Muscle of back (tissue), 11 donors: ENCODE results near the gene COL5A1. TPM values are rescaled to one million over a fixed set of nuclear protein-coding genes. Genes with fewer than 3 reads are reported as not detected.

Source experiments
- DNase-seq, 3 donors: peaks; one replicate each; pipeline versions ENCODE4 v3.0.0 to v3.0.0-alpha.2; 2013
- polyA plus RNA-seq, 10 donors: library from polyadenylated mRNA; unstranded; fragments of 120-200 nt; gene quantifications; one replicate each; pipeline ENCODE4 v1.2.1, GENCODE V29; 2013; ENCODE audit not compliant: insufficient read length in 10 of 10

COL5A1 gene
- polyA plus RNA-seq, 10 donors = 413 to 997 (median 534) TPM

DNA sequence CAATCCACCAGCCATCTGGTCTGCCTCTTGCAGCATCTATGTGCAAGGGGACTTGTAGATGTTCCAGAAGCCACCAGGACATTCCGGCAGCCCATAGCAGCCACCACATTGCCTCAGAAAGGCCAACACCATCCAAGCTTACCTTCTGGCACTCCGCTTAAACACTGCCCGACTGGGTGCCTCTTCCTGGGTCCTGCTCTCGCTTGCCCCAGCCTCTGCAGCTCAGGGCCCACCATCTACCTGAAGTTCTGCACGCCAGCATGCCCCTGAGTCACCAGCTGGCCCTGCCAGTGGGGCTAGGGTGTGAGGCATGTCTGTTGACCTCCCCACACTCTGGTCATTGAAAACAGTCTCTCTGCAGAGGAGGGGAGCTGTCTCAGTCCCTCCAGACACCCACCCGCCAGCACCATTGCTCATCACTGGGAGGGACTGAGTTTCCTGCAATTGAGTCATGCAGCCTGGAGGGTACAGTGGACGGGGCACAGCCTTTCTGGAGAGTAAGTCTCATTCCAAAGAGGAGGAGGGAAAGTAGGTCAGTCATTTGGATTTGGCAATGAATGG lies 16.9 kb upstream of the COL5A1 start:
- peak in 2 of 3 donors; percentile 8 to 78 for DNase-seq

DNA sequence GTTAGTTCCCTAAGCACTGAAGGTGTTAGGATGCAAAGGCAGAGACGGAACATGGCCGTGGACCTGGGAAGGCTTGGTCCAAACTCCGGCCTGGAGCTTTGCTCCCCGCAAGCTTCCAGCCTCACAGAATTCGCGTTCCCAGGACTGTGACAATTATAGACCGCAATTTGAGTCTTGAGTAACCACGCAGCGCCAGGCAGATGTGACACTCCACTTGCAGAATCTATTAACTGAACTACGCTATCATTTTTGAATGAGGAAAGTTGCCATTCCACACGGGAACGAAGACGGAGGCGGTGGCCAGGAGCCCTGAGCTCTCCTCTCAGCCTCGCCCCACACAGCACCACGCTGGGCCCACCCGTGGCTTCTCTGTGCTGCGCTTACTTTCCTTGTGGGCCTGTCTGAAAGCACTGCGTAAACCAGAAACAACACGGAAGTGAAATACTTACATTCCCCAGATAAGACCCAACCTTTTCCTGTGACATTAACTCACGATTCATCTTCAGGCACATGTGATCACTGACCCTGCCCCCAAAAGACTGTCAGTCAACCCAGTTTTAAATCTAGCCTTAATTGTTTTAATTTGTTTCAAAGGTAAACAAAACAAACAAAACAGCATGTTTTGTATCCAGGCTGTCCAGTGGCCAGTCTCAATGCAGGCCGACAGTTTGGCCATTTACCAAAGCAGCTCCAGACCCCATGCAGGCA lies 16.1 kb upstream of the COL5A1 start:
- DNase-seq = peak in 1 of 3 donors; percentile 26

DNA sequence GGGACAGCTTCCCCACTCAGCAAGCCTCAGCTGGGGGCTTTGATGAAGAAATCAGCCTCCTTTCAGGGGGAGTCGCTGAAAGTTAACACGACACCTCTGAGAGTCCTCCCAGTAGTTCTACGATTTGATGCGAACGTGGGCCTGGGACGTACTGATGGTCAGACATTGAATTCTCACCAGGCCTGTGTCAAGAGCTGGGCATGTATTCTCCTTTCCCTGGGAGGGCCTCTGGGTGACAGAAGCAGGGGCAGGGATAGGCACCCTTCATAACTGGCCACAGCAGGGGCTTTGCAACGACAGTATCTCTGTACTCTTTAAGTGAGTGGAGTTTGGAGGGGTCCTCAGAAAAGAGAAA lies 15.6 kb upstream of the COL5A1 start:
- DNase-seq = no peak

DNA sequence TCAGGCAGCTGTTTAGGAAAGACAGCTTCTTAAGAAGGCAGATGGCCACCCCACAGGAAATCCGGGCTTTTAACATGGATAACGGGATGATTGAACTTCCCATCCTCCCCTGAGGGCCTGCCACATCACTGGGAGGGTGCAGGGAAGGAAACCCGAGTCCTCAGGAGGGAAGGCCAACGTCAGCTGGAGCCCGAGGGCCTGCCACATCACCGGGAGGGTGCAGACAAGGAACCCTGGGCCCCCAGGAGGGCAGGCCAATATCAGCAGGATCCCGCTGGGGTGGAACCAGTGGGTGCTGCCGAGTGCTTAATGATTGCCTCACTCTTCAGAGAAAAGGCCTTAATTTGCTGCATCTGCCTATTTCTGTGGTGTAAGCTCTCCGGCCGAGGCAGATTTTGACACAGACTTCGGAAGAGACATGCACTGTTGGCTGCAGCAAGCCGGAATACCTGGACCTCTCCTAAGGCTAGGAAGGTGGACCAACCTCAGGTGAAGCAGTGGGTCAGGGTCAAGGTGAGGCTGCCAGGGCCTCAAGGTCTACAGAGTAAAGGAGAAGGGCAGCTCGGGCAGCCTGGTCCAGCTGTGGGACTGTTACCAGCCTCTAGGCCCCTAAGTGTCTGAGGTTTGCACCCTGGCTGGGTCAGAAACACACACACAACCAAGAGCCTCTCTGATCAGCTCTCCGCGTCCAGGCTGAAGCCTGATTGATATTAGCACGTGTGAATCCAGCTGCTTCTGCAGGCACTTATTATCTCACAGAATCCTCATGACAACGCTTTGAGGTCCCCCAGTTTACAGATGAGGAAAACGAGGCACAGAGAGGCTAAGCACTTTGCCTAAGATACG lies 14.8 kb upstream of the COL5A1 start:
- DNase-seq = peak in 2 of 3 donors; percentile 45 to 66

DNA sequence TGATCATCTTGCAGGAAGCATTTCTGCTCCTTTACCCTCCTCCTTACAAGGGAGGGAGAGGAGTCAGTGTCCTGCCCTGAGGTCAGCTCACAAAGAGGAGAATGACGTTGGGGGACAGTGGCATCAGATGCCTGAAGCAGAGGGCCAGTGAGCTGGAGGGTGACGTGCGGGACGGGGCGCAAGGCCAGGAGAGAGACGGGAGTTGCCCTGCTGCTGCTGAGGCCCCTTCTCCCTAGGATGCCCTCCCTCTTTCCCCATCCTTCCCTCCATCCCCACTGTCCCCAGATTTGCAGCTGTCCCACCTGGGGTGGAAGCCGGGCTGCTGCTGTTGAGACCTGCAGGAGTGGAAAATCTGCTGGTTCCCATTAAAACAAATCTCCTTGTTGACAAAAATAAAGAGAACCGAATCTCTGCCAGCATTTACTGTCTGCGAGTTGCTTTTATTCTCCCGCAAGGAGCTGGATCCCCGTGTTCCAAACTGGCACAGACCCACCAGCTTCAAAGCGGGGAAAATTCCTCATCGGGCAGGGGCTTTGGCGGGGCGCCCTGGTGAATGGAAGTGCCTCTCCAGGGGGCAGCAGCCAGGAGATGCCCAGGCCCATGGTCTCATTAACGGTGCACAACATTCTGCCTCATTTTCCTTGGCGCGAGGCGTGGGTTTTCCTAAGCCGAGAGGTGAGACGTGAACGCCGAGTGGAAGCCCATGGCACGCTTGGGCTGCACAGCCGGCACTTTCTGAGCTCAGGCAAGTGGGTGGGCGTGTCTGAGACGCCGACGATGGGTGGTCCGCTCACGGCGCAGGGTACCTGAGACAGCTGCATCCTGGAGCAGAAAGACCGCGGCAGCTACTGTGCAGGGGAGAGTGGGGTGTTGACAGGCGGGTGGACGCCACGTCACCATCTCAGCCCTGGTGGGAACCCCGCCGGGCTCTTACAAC lies 13.9 kb upstream of the COL5A1 start:
- DNase-seq = peak in 1 of 3 donors; percentile 67

DNA sequence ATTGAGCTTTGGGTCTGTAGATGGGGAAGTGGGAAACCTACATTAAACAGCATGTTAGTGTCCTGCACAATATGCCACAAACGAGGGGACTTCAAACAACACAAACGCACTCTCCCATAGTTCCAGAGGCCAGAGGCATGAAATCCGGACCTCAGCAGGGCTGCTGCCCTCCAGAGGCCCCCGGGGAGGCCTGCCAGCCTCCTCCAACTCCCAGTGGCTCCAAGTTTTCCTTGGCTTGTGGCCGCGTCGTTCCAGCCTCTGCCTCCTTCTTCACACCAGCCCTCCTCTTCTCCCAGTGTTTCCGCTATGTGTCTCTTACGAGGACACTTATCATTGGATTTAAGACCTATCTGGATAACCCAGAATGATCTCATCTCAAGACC lies 13.3 kb upstream of the COL5A1 start:
- DNase-seq = no peak

DNA sequence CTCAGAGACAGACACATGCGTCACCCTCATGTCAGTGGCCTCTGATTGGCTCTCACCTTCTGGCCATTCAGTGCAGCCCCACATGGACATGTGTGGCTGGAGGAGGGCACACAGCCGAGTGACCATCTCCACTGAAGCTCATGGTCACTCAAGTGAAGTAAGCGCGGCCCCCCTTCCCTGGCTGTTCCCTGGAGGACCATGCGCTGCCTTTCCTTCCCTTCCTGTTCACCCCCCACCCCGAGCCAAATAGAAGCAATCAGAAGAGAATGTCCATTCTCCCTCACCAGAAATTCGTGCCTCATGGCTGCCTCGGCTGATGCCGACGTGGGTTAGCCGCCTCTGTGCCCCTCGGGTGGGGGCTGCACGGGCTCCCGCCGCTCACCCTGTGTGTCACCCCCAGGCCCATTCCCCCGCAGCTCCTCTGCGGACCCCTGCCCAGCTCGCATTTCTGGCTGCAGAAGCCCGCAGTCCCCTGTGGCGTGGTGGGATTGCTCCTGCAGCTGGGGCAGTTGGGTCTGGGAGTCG lies 12.5 kb upstream of the COL5A1 start:
- DNase-seq = peak in 1 of 3 donors; percentile 9

DNA sequence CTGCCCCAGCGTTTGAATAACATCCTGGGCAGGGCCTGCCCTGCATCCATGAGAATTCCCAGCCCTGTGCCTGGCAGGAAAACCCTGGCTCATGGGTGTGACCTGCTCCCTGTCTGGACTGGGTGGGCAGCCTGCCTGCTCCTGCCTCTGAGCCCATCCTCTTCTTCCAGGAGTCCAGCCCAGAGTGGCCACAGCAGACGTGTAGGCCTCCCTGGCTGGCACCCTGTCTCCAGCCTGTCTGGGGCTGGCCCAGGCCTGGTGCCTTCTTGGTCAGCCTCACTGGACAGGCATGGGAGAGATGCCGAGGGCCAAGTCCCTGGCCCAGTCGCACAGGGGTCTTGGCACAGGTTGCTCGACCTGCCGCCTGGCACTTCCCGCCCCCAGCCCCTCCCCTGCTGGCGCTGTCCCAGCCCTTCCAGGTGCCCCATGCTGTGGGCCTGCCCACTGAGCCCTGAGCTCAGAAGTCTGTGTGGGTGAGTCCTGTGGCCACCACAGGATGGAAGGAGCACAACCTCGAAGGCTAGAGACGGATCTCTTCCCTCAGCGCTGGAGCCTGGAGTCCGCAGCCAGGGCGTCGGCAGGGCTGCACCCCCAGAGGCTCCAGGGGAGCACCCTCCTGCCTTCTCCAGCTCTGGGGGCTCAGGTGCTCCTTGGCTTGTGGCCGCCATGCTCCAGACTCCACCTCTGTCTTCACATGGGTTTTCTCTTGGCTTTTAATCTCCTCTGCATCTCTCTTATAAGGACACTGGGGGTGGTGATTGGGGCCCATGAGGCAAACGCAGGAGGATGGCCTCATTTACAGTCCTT lies 11.8 kb upstream of the COL5A1 start:
- DNase-seq = peak in 1 of 3 donors; percentile 4

DNA sequence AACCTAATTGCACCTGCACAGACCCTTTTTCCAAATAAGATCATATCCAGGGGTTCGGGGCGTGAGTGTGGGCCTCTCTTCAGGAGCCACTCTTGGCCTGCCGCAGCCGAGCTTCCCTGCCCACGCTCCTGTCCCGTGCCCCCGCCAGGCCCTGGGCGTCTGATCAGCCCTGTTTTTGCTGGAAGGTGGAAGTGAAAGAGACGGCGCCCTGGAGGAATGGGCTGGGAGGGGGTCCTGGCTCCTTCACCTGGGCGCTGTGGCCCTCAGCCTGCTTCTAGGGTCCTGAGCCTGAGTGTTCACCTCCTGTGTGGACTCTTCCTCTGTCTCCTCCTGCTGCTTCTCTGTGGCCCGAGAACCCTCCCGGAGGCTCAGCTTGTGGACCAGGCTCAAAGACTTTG lies 11.2 kb upstream of the COL5A1 start:
- no peak for DNase-seq

DNA sequence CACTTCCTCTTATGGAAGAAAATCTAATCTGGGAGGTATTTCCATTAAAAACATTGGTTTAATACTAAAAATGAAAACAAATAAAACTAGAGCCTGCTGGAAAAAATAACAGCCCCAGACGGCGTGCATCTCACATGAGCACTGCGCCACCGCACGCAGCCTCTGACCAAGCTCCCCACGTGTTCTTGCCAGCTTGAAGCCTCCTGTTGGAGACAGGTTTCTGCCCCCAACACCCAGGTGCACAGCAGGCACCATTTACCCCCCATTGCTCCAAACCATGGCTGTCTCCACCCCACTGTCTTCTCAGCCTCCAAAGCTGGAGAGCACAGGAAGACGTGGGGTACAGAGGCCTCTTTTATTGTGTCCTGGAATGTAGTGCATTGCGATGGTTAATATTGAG lies 10.7 kb upstream of the COL5A1 start:
- DNase-seq = no peak

DNA sequence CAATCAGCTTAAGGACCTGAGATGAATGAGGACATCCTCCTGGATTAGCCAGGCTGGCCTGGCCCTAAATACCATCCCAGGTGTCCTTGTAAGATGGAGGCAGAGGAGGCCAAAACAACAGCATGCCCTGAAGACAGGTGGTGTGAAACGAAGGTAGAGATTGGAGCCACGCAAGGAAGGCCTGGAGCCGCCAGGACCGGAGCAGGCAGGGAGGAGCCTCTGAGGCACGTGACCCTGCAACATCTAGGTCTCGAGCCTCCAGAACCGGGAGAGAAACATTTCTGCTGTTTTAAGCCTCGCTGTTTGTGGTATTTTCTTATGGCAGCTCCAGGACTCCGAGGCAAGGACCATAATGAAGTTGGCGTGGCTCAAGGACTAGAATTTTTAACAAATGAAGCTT lies 9.7 kb upstream of the COL5A1 start:
- no peak for DNase-seq

DNA sequence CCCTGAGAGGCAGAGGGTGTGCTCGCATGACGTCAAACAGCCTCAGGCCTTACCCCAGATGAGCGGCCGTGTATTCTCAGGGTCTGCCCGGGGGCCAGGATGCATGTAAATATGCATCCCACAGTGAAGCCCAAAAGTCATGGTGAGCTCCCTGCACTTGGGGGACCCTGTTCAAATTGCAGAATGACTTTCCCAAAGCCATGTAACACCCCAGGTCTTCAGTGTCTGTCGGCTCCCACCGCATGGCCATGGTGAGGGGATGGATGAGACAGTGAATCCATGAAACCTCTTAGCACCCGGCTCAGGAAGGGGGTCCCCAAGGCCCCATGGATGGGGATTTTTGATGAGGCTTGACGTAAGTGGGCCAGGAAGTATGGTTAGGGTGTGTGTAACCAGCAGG lies 9.3 kb upstream of the COL5A1 start:
- no peak for DNase-seq

DNA sequence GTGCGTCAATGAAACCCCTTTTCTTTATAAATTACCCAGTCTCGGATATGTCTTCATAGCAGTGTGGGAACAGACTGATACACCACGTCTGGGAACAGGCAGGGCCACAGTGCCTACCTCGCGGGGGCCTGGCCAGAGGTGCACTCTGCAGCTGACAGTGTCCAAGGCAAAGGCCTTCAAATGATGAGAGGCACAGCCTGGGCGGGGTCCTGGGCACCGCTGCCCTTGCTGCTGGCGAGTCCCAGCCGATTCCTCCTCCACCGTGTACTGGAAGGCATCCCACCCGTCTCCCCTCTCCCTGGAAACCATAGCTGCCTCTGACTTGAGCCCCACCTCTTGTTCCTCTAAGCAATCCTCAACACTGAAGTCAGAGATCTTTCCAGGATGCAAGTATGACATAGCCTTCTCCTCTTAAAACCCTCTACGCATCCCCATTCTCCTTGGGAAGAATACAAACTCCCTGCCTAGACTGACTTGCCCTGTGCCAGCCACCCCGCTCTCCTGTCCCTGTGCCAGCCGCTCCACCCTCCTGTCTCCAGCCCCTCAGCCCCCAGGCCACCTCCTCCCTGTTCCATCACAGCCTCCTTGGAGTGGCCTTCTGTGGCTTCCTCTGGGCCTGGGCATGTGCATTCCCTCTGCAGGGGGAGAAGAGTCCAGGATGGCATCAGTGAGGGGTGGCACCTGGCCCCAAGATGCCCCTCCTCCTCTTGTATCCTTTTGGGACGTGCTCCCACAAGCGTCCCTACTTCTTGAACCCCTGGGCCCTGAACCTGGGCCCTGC lies 8.1 kb upstream of the COL5A1 start:
- peak in 1 of 3 donors; percentile 9 for DNase-seq

DNA sequence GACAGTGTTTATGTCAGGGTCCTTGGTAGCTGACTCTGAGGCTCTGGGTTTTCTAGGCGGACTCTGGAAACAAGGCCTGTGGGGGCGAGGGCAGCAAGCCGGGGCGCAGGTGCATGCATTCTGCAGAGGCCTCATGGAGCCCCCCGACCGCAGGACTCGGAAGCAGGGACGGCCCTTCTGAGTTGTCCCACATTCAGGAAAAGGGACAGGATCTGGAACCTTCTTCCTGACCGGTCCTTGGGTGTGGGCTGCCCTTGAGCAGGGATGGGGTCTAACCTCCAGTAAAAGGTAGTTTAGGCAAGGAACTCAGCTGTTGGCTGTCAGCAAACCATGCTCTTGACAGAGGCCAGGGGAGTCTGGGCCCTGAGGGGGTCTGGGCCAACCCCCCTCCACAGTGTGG lies 7.4 kb upstream of the COL5A1 start:
- DNase-seq = no peak

DNA sequence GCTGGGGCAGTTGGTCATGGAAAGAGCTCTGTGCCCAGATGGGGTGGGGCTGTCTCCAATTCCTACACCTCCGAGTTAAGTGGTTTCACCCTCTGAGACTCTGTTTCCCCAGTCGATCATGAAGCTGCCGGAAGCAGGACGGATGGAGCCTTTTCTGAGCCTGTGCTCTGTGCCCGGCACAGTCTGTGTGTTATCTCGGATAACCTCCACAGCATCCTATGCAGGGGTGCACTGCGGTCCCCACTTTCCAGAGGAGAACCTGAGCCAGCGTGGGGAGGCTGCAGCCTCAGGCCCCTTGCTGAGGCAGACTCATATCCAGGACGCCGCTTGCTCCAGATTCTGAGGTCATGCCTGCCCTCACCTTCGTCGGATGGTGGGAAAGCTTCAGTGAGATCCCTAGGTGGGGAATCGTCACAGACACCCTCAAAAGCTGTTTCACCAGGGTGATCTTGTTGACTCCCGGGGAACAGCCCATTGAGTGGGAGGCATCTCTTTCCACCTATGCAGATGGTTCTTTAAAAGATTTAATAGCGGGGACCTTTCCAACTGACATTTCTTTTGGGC lies 6.9 kb upstream of the COL5A1 start:
- DNase-seq = peak in 1 of 3 donors; percentile 12

DNA sequence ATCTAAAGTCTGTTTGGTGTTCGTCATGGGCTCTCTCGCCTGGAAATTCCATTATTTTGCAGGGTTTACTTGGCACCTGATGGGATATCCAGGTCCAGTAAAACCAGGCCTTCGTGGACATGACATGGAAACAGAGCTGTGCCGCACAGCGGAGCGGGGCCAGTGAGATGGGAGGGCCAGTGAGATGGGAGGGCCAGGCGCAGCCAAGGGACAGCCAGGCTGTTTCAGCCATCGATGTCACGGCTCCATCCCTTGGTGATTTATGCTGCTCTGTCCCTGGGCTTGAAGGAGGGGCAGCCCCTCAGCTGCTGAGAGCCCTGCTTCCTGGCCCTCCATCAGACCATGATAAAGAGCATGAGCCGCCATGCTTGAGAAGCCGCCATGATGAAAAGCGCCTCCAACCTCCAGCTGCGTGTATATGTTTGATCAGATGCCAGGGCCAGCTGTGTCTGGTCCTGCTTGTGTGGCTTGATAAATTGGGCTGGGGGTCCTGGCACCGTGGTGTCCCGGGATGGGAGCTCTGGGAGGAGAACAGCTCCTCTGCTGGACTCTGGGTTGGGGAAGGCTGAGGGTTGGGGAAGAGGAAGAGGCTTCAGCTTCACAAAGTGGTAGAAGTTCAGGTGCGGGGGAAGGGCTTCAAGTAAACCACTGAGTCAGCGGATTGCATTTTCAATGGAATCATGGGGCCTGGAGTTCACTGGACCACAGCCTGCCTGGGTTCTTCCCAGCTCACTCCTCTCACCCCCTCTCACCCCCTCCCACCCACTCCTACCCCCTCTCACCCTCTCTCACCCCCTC lies 6.1 kb upstream of the COL5A1 start:
- DNase-seq = peak in 2 of 3 donors; percentile 32 to 58

DNA sequence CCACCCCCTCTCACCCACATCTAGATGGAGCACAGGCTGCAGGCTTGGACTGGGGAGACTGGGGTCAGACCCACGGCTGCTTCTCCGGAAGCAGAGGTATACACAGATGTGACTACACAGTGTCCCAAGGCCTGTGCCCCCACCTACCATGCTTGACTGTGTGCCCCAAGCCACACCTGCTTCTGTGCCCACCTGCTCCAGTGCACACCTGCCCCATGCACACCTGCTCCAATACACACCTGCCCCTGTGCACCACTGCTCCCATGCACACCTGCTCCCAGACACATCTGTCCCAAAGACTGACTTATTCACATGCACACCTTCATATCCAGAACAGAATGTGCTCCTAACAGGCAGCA lies 5.5 kb upstream of the COL5A1 start:
- no peak for DNase-seq

DNA sequence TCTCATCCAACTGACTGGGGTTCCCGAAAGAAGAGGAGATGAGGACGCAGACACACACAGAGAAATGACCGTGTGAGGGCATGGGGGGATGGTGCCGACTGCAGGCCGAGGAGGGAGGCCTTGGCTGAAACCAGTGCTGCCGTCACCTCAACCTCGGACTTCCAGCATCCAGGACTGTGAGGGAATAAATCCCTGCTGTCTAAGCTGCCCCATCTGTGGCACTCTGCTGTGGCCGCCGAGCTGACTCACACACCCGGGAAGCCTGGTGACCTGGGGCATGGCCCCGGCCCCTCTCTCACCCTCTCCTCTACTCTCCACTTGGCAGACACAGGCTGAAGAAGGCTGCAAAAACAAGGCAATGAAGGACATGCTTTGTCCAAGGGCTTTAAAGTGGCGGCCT lies 4.4 kb upstream of the COL5A1 start:
- no peak for DNase-seq
